K562 (cell line): ENCODE results near the gene CNR1. TPM values are rescaled to one million over a fixed set of nuclear protein-coding genes. Genes with fewer than 3 reads are reported as not detected.

Experiments used
- RREB1 ChIP-seq: fragments of 250-450 bp; sonication (Bioruptor Pico); IDR thresholded peaks from 2 replicates; pipeline ENCODE4 v1.4.0; 2020
- polyA plus RNA-seq, 8 experiments: library from polyadenylated mRNA; depleted of rRNA in 4 of 8; stranded (reverse) in 5 of 8; unstranded in 3 of 8; fragments of >200 nt; fragmentation: Nextera tagmentation in 2 of 8; fragmentation: Illumina TruSeq in 1 of 8; extraction: Ambion mirVana in 2 of 8; extraction: Trizol in 1 of 8; gene quantifications; 2 replicates each; pipeline versions ENCODE4 v1.2.1 to v1.2.3, GENCODE V29; 2011 to 2014; ENCODE audit warnings: inconsistent platforms in 1 of 8, missing spikeins in 1 of 8
- total RNA-seq, 7 experiments: library from RNA; depleted of rRNA in 6 of 7; stranded (reverse); fragments of >200 nt in 6 of 7; fragmentation: Illumina TruSeq in 2 of 7; extraction: Trizol in 2 of 7; gene quantifications; 2 replicates each; pipeline versions ENCODE4 v1.2.1 to v1.2.3, GENCODE V29; 2011 to 2021; ENCODE audit warnings: low replicate concordance in 1 of 7

The CNR1 gene
- total and polyA plus RNA-seq, 9 of the 15 experiments (the other 6 are each of a cell fraction or from before 2014, with no cell fraction given) = 0.50 to 1.9 (median 1.2) TPM; not detected in 1

DNA sequence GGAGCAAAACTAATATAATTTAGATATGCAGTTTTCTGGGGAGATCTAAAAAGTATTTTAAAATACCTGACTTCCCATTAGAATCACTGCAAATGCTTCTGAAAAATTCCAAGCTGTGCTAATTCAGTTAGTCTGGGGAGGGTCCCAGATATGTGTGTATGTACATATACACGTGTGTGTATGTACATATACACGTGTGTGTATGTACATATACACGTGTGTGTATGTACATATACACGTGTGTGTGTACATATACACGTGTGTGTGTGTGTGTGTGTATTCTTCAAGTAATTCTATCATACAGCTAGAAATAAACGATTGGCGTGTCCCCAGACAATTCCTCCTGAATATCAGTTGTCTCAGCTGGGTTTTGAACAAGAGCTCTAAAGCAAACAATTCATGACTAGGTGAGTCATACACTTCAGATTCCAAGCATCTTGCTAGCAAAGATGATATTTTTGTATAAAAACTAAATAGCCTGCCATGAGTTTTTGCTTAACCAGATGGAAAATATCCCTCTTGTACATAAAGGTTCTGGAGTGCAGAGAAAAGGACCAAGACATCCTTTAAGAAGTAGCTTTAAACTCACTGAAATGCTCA lies 60.3 kb downstream of the CNR1 start (continued):
- no peak for TF ChIP-seq RREB1 (CRISPR knock-in tag)

Other genes starting within 250 kb of the CNR1 start
- gene SPACA1, start 118.5 kb downstream of the CNR1 start, total RNA-seq (2014; rRNA removed) = not detected in 2 replicates
- not detected in 2 replicates for gene SPACA1, start 118.5 kb downstream of the CNR1 start, total RNA-seq (2014; rRNA removed; fragmentation: Illumina TruSeq; extraction: Trizol)
- gene SPACA1, start 118.5 kb downstream of the CNR1 start, total RNA-seq (2015; rRNA removed; fragmentation: Illumina TruSeq; extraction: Trizol) = not detected in 2 replicates
- not detected in 2 replicates for gene SPACA1, start 118.5 kb downstream of the CNR1 start, total RNA-seq (2021)
- not detected in 2 replicates for gene SPACA1, start 118.5 kb downstream of the CNR1 start, polyA plus RNA-seq (2011; rRNA removed)
- not detected in 2 replicates for gene SPACA1, start 118.5 kb downstream of the CNR1 start, polyA plus RNA-seq (2014; fragmentation: Illumina TruSeq; extraction: Trizol)
- gene SPACA1, start 118.5 kb downstream of the CNR1 start, polyA plus RNA-seq (2014; fragmentation: Nextera tagmentation; extraction: Ambion mirVana) = not detected
- gene SPACA1, start 118.5 kb downstream of the CNR1 start, polyA plus RNA-seq (2014; rRNA removed) = not detected in 2 replicates